GM12873 (cell line): ENCODE measurements around the gene PAQR5.

Experiments
- CTCF ChIP-seq: IDR thresholded peaks from 2 replicates; pipeline ENCODE4 v1.5.1; 2012; ENCODE audit warnings: low read depth, mild to moderate bottlenecking, moderate library complexity, low read length, control low read depth; ENCODE audit not compliant: insufficient read depth; ENCODE audit errors: missing control alignments

Gene PAQR5

GRCh38 chr15:69393831-69394491 is 95.2 kb downstream of the PAQR5 start:
- TF ChIP-seq CTCF: no peak

- TF ChIP-seq CTCF: peak; percentile 95
Observed at GRCh38 chr15:69394556-69395282, 96.0 kb downstream of the PAQR5 start.

- TF ChIP-seq CTCF: no peak
Observed at GRCh38 chr15:69395460-69395859, 96.7 kb downstream of the PAQR5 start.

- no peak for TF ChIP-seq CTCF
Observed at GRCh38 chr15:69395991-69396390, 97.3 kb downstream of the PAQR5 start.

GRCh38 chr15:69398491-69398891 is 99.8 kb downstream of the PAQR5 start:
- TF ChIP-seq CTCF: no peak

GRCh38 chr15:69400850-69401249 is 102.1 kb downstream of the PAQR5 start:
- no peak for TF ChIP-seq CTCF

GRCh38 chr15:69402816-69403215 is 104.1 kb downstream of the PAQR5 start:
- no peak for TF ChIP-seq CTCF
